ENCODE results near the gene GPN2. TPM values are rescaled to one million over a fixed set of nuclear protein-coding genes. Genes with fewer than 3 reads are reported as not detected.

GPN2 gene
- total RNA-seq, 2 experiments from 2014 or later = 17.5 to 46.6 TPM

DNA sequence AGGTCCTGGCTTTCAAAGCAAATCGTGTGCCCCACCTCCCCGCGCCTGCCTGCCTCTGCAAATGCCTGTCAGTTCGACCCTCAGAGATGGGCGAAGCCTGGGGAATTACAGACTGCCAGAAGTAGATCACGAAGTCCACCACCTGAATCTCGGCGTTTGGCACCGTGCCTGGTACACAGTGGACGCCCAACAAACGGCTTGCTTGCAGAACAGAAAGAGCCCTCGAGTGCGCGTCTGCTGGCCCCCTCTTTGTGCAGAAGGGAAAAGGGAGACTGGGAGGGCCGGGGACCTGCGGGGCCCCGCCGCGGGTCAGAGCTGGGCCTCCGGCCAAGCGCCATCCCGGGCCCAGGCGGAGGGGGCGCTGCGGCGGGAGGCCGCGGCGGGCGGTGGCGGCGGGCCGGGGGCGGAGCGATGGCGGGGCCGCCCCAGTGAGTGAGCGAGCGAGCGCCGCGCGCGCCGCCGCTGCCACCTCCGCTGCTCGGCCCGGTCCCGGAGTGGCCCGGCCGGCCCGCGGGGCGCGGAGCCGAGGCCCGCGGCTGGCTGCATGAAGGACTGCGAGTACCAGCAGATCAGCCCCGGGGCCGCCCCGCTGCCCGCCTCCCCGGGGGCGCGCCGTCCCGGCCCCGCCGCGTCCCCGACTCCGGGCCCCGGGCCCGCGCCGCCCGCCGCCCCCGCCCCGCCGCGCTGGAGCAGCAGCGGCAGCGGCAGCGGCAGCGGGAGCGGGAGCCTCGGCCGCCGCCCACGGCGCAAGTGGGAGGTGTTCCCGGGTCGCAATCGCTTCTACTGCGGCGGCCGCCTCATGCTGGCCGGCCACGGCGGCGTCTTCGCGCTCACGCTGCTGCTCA is 63.6 kb downstream of the GPN2 start, which contains the start of gene ZDHHC18:
ZDHHC18 (plus strand) TSS at position 428 of the 845 bp plus-strand sequence; CDS start at position 545, 117 bp downstream.
- H2AFZ ChIP-seq (ENCODE audit: low read length) = peak within 1 kb of the TSS; percentile 98
- no peaks in the 10 kb centered on the region for H3K9me3 ChIP-seq (ENCODE audit: low read length)
- H3K79me2 ChIP-seq (ENCODE audit: insufficient read depth, low read depth, low read length) = peaks cover 6% of the 10 kb centered on the region; the same call in 1 of the 2 replicates
- CTCF ChIA-PET (ENCODE audit: unreplicated experiment) = no interaction called here
- no peak within 1 kb of the TSS for H3K27ac ChIP-seq (ENCODE audit: low read depth, low read length, poor library complexity, severe bottlenecking)
- H3K36me3 ChIP-seq (ENCODE audit: insufficient read depth, low read length) = no peaks in the 10 kb centered on the region
- no peaks in the 10 kb centered on the region for H3K9me2 ChIP-seq (ENCODE audit: insufficient read depth, low read length)
- peak within 1 kb of the TSS; percentile 88 for H3K4me2 ChIP-seq (ENCODE audit: low read length)
- POLR2A ChIA-PET = no interaction called here
- intact Hi-C loops (cut with micrococcal nuclease; ENCODE audit: unreplicated experiment) = no loop called here
- H4K20me1 ChIP-seq (ENCODE audit: insufficient read depth, low read length) = no peaks in the 10 kb centered on the region
- peak within 1 kb of the TSS; percentile 71 for H3K4me3 ChIP-seq (ENCODE audit: low read depth, low read length, poor library complexity, severe bottlenecking)
- TF ChIP-seq EZH2phosphoT487 (IDR thresholded peaks at IDR 0.05; ENCODE audit: borderline replicate concordance, low read depth, low read length) = no peak
- TF ChIP-seq, protein P1, sequence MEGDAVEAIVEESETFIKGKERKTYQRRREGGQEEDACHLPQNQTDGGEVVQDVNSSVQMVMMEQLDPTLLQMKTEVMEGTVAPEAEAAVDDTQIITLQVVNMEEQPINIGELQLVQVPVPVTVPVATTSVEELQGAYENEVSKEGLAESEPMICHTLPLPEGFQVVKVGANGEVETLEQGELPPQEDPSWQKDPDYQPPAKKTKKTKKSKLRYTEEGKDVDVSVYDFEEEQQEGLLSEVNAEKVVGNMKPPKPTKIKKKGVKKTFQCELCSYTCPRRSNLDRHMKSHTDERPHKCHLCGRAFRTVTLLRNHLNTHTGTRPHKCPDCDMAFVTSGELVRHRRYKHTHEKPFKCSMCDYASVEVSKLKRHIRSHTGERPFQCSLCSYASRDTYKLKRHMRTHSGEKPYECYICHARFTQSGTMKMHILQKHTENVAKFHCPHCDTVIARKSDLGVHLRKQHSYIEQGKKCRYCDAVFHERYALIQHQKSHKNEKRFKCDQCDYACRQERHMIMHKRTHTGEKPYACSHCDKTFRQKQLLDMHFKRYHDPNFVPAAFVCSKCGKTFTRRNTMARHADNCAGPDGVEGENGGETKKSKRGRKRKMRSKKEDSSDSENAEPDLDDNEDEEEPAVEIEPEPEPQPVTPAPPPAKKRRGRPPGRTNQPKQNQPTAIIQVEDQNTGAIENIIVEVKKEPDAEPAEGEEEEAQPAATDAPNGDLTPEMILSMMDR (conservative IDR thresholded peaks at IDR 0.05; ENCODE audit: low read length) = peak; percentile 59
- DNase-seq (ENCODE audit: low spot score) = peak; percentile 78
- BruUV-seq (replicated peaks) = no TSS peak
- H3K4me1 ChIP-seq (ENCODE audit: insufficient read depth, low read length, poor library complexity, severe bottlenecking) = peaks cover 43% of the 10 kb centered on the region

Other genes starting within 250 kb of the GPN2 start
- 51.8 and 55.2 TPM in 2 replicates for gene ARID1A, start 194.3 kb downstream of the GPN2 start, total RNA-seq (2014; rRNA removed; shearing (Covaris generic))
- 123 and 128 TPM in 2 replicates for gene ARID1A, start 194.3 kb downstream of the GPN2 start, total RNA-seq (2022)
- gene PIGV, start 102.3 kb downstream of the GPN2 start, total RNA-seq (2014; rRNA removed; shearing (Covaris generic)) = 8.2 and 10.3 TPM in 2 replicates
- 15.2 and 18.0 TPM in 2 replicates for gene PIGV, start 102.3 kb downstream of the GPN2 start, total RNA-seq (2022)
- 8.0 and 19.5 TPM in 2 replicates for gene ZDHHC18, start 63.6 kb downstream of the GPN2 start, total RNA-seq (2014; rRNA removed; shearing (Covaris generic))
- 17.1 and 18.2 TPM in 2 replicates for gene ZDHHC18, start 63.6 kb downstream of the GPN2 start, total RNA-seq (2022)
- 0.75 and 0.95 TPM in 2 replicates for gene SFN, start 27.1 kb downstream of the GPN2 start, total RNA-seq (2014; rRNA removed; shearing (Covaris generic))
- gene SFN, start 27.1 kb downstream of the GPN2 start, total RNA-seq (2022) = 1.8 and 3.9 TPM in 2 replicates
- 9.2 and 13.8 TPM in 2 replicates for gene GPATCH3, start 10.2 kb upstream of the GPN2 start, total RNA-seq (2014; rRNA removed; shearing (Covaris generic))
- gene GPATCH3, start 10.2 kb upstream of the GPN2 start, total RNA-seq (2022) = 15.2 and 17.4 TPM in 2 replicates
- not detected in 2 replicates for gene NR0B2, start 23.7 kb upstream of the GPN2 start, total RNA-seq (2014; rRNA removed; shearing (Covaris generic))
- not detected in 2 replicates for gene NR0B2, start 23.7 kb upstream of the GPN2 start, total RNA-seq (2022)
- 65.7 and 89.3 TPM in 2 replicates for gene NUDC, start 31.5 kb upstream of the GPN2 start, total RNA-seq (2014; rRNA removed; shearing (Covaris generic))
- gene NUDC, start 31.5 kb upstream of the GPN2 start, total RNA-seq (2022) = 96.0 and 106 TPM in 2 replicates
- gene KDF1, start 70.2 kb upstream of the GPN2 start, total RNA-seq (2014; rRNA removed; shearing (Covaris generic)) = not detected in 2 replicates
- gene KDF1, start 70.2 kb upstream of the GPN2 start, total RNA-seq (2022) = not detected in 2 replicates
- gene TRNP1, start 103.4 kb upstream of the GPN2 start, total RNA-seq (2014; rRNA removed; shearing (Covaris generic)) = 0.13 and 0.19 TPM in 2 replicates
- gene TRNP1, start 103.4 kb upstream of the GPN2 start, total RNA-seq (2022) = not detected in 2 replicates
- gene TENT5B, start 122.6 kb upstream of the GPN2 start, total RNA-seq (2014; rRNA removed; shearing (Covaris generic)) = not detected in 2 replicates
- gene TENT5B, start 122.6 kb upstream of the GPN2 start, total RNA-seq (2022) = not detected in 2 replicates